Measurements from ENCODE around the gene C19orf47.

Gene C19orf47

GRCh38 chr19:40273469-40274360 lies 74.5 kb downstream of the C19orf47 start:
- H3K4me3 ChIP-seq (ENCODE audit: low read length) = no peak overlapping the region

GRCh38 chr19:40272261-40272660 lies 75.9 kb downstream of the C19orf47 start:
- H3K27ac ChIP-seq (ENCODE audit: low read length) = no peak overlapping the region
- H3K9me2 ChIP-seq (replicated peaks; ENCODE audit: insufficient read depth, low read length) = no peaks in the 10 kb centered on the region
- no peak for DNase-seq
- H3K4me1 ChIP-seq (ENCODE audit: low read length) = no peaks in the 10 kb centered on the region
- no peaks in the 10 kb centered on the region for H3K9me3 ChIP-seq (replicated peaks; ENCODE audit: insufficient read depth, low read length)
- no peaks in the 10 kb centered on the region for H3K27me3 ChIP-seq (replicated peaks; ENCODE audit: insufficient read depth, low read length)
- no peaks in the 10 kb centered on the region for H3F3A ChIP-seq (ENCODE audit: insufficient read depth, low read length)
- H4K20me1 ChIP-seq (ENCODE audit: insufficient read depth, low read length) = no peaks in the 10 kb centered on the region
- no peak overlapping the region for H3K4me3 ChIP-seq (ENCODE audit: low read length)
- H2AFZ ChIP-seq (ENCODE audit: low read length) = no peak overlapping the region
- TF ChIP-seq EZH2phosphoT487 (IDR thresholded peaks at IDR 0.05; ENCODE audit: low read length) (no peak), EZH2 (optimal IDR thresholded peaks at IDR 0.05; ENCODE audit: low read depth, low read length) (no peak), CTCF (IDR thresholded peaks at IDR 0.05; ENCODE audit: low read length) (no peak)
- H3K79me2 ChIP-seq (ENCODE audit: low read length) = peaks cover 92% of the 10 kb centered on the region
- H3K9ac ChIP-seq (ENCODE audit: low read length) = no peak overlapping the region
- H3K4me2 ChIP-seq (ENCODE audit: low read depth, low read length) = no peak overlapping the region
- H3K36me3 ChIP-seq (replicated peaks; ENCODE audit: insufficient read depth, low read length) = no peaks in the 10 kb centered on the region

More at GRCh38 chr19:40273469-40274360, 74.5 kb downstream of the C19orf47 start:
- H3K27ac ChIP-seq (ENCODE audit: low read length) = no peak overlapping the region
- no peaks in the 10 kb centered on the region for H3K27me3 ChIP-seq (replicated peaks; ENCODE audit: insufficient read depth, low read length)
- no peaks in the 10 kb centered on the region for H3K4me1 ChIP-seq (ENCODE audit: low read length)
- H3K79me2 ChIP-seq (ENCODE audit: low read length) = peaks cover 92% of the 10 kb centered on the region
- no peak for TF ChIP-seq EZH2 (optimal IDR thresholded peaks at IDR 0.05; ENCODE audit: low read depth, low read length)
- TF ChIP-seq EZH2phosphoT487 (IDR thresholded peaks at IDR 0.05; ENCODE audit: low read length) = no peak
- no peak overlapping the region for H3K4me2 ChIP-seq (ENCODE audit: low read depth, low read length)
- H3K9me2 ChIP-seq (replicated peaks; ENCODE audit: insufficient read depth, low read length) = no peaks in the 10 kb centered on the region
- no peak for DNase-seq
- H4K20me1 ChIP-seq (ENCODE audit: insufficient read depth, low read length) = 0 out of 2 replicates have a peak, but pooled peaks cover 6% of the 10 kb centered on the region
- no peak overlapping the region for H2AFZ ChIP-seq (ENCODE audit: low read length)
- no peaks in the 10 kb centered on the region for H3K9me3 ChIP-seq (replicated peaks; ENCODE audit: insufficient read depth, low read length)
- H3K9ac ChIP-seq (ENCODE audit: low read length) = no peak overlapping the region
- H3F3A ChIP-seq (ENCODE audit: insufficient read depth, low read length) = no peaks in the 10 kb centered on the region
- no peaks in the 10 kb centered on the region for H3K36me3 ChIP-seq (replicated peaks; ENCODE audit: insufficient read depth, low read length)

- Histone ChIP-seq H2AFZ (ENCODE audit: low read length) (no peak overlapping the region), H3K36me3 (replicated peaks; ENCODE audit: insufficient read depth, low read length) (no peaks in the 10 kb centered on the region), H3K4me1 (ENCODE audit: low read length) (no peaks in the 10 kb centered on the region), H3K27ac (ENCODE audit: low read length) (no peak overlapping the region), H3K4me2 (ENCODE audit: low read depth, low read length) (no peak overlapping the region), H3K79me2 (ENCODE audit: low read length) (peaks cover 92% of the 10 kb centered on the region), H4K20me1 (ENCODE audit: insufficient read depth, low read length) (no peaks in the 10 kb centered on the region), H3K9me3 (replicated peaks; ENCODE audit: insufficient read depth, low read length) (no peaks in the 10 kb centered on the region), H3K9ac (ENCODE audit: low read length) (no peak overlapping the region), H3K9me2 (replicated peaks; ENCODE audit: insufficient read depth, low read length) (no peaks in the 10 kb centered on the region), H3F3A (ENCODE audit: insufficient read depth, low read length) (no peaks in the 10 kb centered on the region), H3K4me3 (ENCODE audit: low read length) (no peak overlapping the region), H3K27me3 (replicated peaks; ENCODE audit: insufficient read depth, low read length) (no peaks in the 10 kb centered on the region)
- no peak for TF ChIP-seq CTCF (IDR thresholded peaks at IDR 0.05; ENCODE audit: low read length)
- TF ChIP-seq EZH2 (optimal IDR thresholded peaks at IDR 0.05; ENCODE audit: low read depth, low read length) = no peak
- no peak for TF ChIP-seq EZH2phosphoT487 (IDR thresholded peaks at IDR 0.05; ENCODE audit: low read length)
- DNase-seq = no peak
Measured at GRCh38 chr19:40271706-40272105, 76.5 kb downstream of the C19orf47 start.
